H1 (cell line): ENCODE data around the gene SSBP3. TPM values are rescaled to one million over a fixed set of nuclear protein-coding genes. Genes with fewer than 3 reads are reported as not detected.

Source experiments
- CTCF ChIA-PET: fragments of 300-600 bp; sonication (Branson Sonifier 250); formaldehyde crosslinking; loops from one replicate; lab custom pipeline; 2021; ENCODE audit not compliant: partially characterized antibody; lab: Charles Lee
- POLR2A ChIA-PET: fragments of 300-600 bp; sonication (Branson Sonifier 250); formaldehyde crosslinking; loops from one replicate; lab custom pipeline; 2021; ENCODE audit warnings: inconsistent platforms; ENCODE audit not compliant: partially characterized antibody; lab: Charles Lee
- DNase-seq, 2 experiments: peaks; one replicate each; pipeline versions ENCODE4 v3.0.0 to v3.0.0-alpha.2; 2010 to 2022; ENCODE audit warnings: low spot score in 2 of 2, low read depth in 1 of 2, mixed read lengths in 1 of 2
- FAIRE-seq: peaks from 2 replicates; lab custom pipeline; 2011; peaks lifted over from hg19 to GRCh38; lab: Jason Lieb, UNC
- H2AFZ ChIP-seq: 2 replicates; pipeline ENCODE4 v1.8.1; 2012; ENCODE audit warnings: low read length, inconsistent platforms
- H2AK5ac ChIP-seq: 2 replicates; pipeline ENCODE4 v1.6.1; 2013; ENCODE audit warnings: low read depth, low read length
- H2BK120ac ChIP-seq: replicated peaks from 2 replicates; pipeline ENCODE3; 2013; ENCODE audit warnings: low read depth, low read length, inconsistent platforms
- H2BK12ac ChIP-seq: 2 replicates; pipeline ENCODE4 v1.6.1; 2013; ENCODE audit warnings: low read depth, low read length
- H2BK15ac ChIP-seq: 2 replicates; pipeline ENCODE4 v1.6.1; 2013; ENCODE audit warnings: low read length
- H2BK20ac ChIP-seq: 2 replicates; pipeline ENCODE4 v1.6.1; 2013; ENCODE audit warnings: low read length
- H2BK5ac ChIP-seq: 2 replicates; pipeline ENCODE4 v1.6.1; 2013; ENCODE audit warnings: low read depth, low read length
- H3K14ac ChIP-seq: 2 replicates; pipeline ENCODE4 v1.6.1; 2013; ENCODE audit warnings: inconsistent platforms; ENCODE audit not compliant: insufficient read length
- H3K18ac ChIP-seq: 2 replicates; pipeline ENCODE4 v1.6.1; 2013; ENCODE audit warnings: low read length; ENCODE audit errors: extremely low read depth
- H3K23ac ChIP-seq: 2 replicates; pipeline ENCODE4 v1.6.1; 2013; ENCODE audit warnings: inconsistent platforms; ENCODE audit not compliant: insufficient read length
- H3K23me2 ChIP-seq: 2 replicates; pipeline ENCODE4 v1.6.1; 2013; ENCODE audit warnings: low read depth, low read length
- H3K27ac ChIP-seq: 2 replicates; pipeline ENCODE4 v1.6.1; 2011; ENCODE audit warnings: low read depth, low read length, inconsistent platforms
- H3K27me3 ChIP-seq, 4 experiments: replicated peaks in 1 of 4; 1 replicate in 1 of 4; 2 replicates in 3 of 4; pipeline versions ENCODE4 v1.6.1 to v1.8.1; 2011 to 2013; ENCODE audit warnings: low read length in 3 of 4, mild to moderate bottlenecking in 3 of 4, inconsistent platforms in 2 of 4, mixed read lengths in 2 of 4, moderate library complexity in 1 of 4; ENCODE audit not compliant: control insufficient read depth in 3 of 4, insufficient read depth in 3 of 4; ENCODE audit errors: extremely low read depth in 1 of 4
- H3K36me3 ChIP-seq, 4 experiments: 2 replicates each; pipeline versions ENCODE4 v1.6.1 to v1.8.1; 2011 to 2013; ENCODE audit warnings: mild to moderate bottlenecking in 4 of 4, low read length in 3 of 4, moderate library complexity in 2 of 4, control low read depth in 1 of 4, inconsistent platforms in 1 of 4; ENCODE audit not compliant: insufficient read depth in 4 of 4, control insufficient read depth in 2 of 4
- H3K4ac ChIP-seq: replicated peaks from 2 replicates; pipeline ENCODE3; 2013; ENCODE audit warnings: low read length, low read depth, mixed read lengths, inconsistent platforms; ENCODE audit not compliant: insufficient read length
- H3K4me1 ChIP-seq, 4 experiments: replicated peaks in 1 of 4; 1 replicate in 1 of 4; 2 replicates in 3 of 4; pipeline versions ENCODE4 v1.6.1 to v1.8.1; 2011 to 2013; ENCODE audit warnings: low read length in 3 of 4, inconsistent platforms in 2 of 4, mixed read lengths in 1 of 4; ENCODE audit not compliant: insufficient read depth in 4 of 4, control insufficient read depth in 3 of 4
- H3K4me2 ChIP-seq, 2 experiments: 2 replicates each; pipeline versions ENCODE4 v1.6.1 to v1.8.1; 2011 to 2013; ENCODE audit warnings: low read depth in 2 of 2, low read length in 2 of 2, control low read depth in 1 of 2, inconsistent platforms in 1 of 2, mild to moderate bottlenecking in 1 of 2; ENCODE audit not compliant: insufficient read depth in 1 of 2
- H3K4me3 ChIP-seq, 4 experiments: fragments of 200-600, 300-600 bp in 1 of 4; sonication (generic), shearing (Covaris generic), sonication (Bioruptor Twin) in 1 of 4; 2 replicates each; pipeline versions ENCODE4 v1.5.1 to v1.8.1; 2011 to 2016; ENCODE audit warnings: low read length in 4 of 4, low read depth in 3 of 4, control low read depth in 2 of 4, inconsistent platforms in 2 of 4, mild to moderate bottlenecking in 2 of 4, mixed read lengths in 1 of 4, moderate library complexity in 1 of 4; ENCODE audit not compliant: insufficient read depth in 2 of 4; ENCODE audit errors: extremely low read depth in 1 of 4
- H3K56ac ChIP-seq: replicated peaks from 2 replicates; pipeline ENCODE3; 2013; ENCODE audit warnings: low read depth, mild to moderate bottlenecking, mixed read lengths, low read length, inconsistent platforms; ENCODE audit not compliant: insufficient read length
- H3K79me1 ChIP-seq: 2 replicates; pipeline ENCODE4 v1.6.1; 2013; ENCODE audit warnings: low read depth, low read length, control low read depth
- H3K79me2 ChIP-seq, 2 experiments: 2 replicates each; pipeline versions ENCODE4 v1.6.1 to v1.8.1; 2012 to 2013; ENCODE audit warnings: low read length in 2 of 2, mild to moderate bottlenecking in 2 of 2, inconsistent platforms in 1 of 2; ENCODE audit not compliant: insufficient read depth in 2 of 2, control insufficient read depth in 1 of 2
- H3K9ac ChIP-seq, 4 experiments: replicated peaks in 1 of 4; 1 replicate in 1 of 4; 2 replicates in 3 of 4; pipeline versions ENCODE4 v1.6.1 to v1.8.1; 2011 to 2013; ENCODE audit warnings: low read depth in 3 of 4, low read length in 3 of 4, control low read depth in 2 of 4, mild to moderate bottlenecking in 2 of 4, moderate library complexity in 2 of 4, inconsistent platforms in 1 of 4; ENCODE audit errors: extremely low read depth in 1 of 4
- H3K9me3 ChIP-seq, 2 experiments: 2 replicates each; pipeline versions ENCODE4 v1.6.1 to v1.8.1; 2012 to 2013; ENCODE audit warnings: mild to moderate bottlenecking in 2 of 2, moderate library complexity in 2 of 2, control low read depth in 1 of 2, inconsistent platforms in 1 of 2, low read depth in 1 of 2, low read length in 1 of 2, mixed read lengths in 1 of 2; ENCODE audit not compliant: insufficient read depth in 2 of 2
- H4K20me1 ChIP-seq, 2 experiments: replicated peaks in 1 of 2; 2 replicates each; pipeline versions ENCODE3 to v1.8.1; 2011 to 2013; ENCODE audit warnings: inconsistent platforms in 2 of 2, low read length in 2 of 2, mild to moderate bottlenecking in 1 of 2; ENCODE audit not compliant: insufficient read depth in 2 of 2, control insufficient read depth in 1 of 2
- H4K5ac ChIP-seq: 2 replicates; pipeline ENCODE4 v1.6.1; 2013; ENCODE audit warnings: low read length, low read depth, mixed read lengths, inconsistent platforms; ENCODE audit not compliant: insufficient read length
- H4K8ac ChIP-seq: 2 replicates; pipeline ENCODE4 v1.8.0; 2013; ENCODE audit warnings: mild to moderate bottlenecking, moderate library complexity, low read length, inconsistent platforms; ENCODE audit not compliant: insufficient read depth; ENCODE audit errors: extremely low read depth
- H4K91ac ChIP-seq: replicated peaks from 2 replicates; pipeline ENCODE3; 2013; ENCODE audit warnings: low read length, mixed read lengths, inconsistent platforms; ENCODE audit not compliant: insufficient read length
- EP300 ChIP-seq, 2 experiments: IDR thresholded peaks; 1 replicate in 1 of 2; 2 replicates in 1 of 2; pipeline ENCODE4 v1.6.1; 2011 to 2012; ENCODE audit warnings: low read depth in 2 of 2, low read length in 2 of 2, mild to moderate bottlenecking in 2 of 2, borderline replicate concordance in 1 of 2, inconsistent platforms in 1 of 2, moderate library complexity in 1 of 2
- WGBS, 2 experiments: shearing (Covaris generic) in 1 of 2; methylation state at CpG; one replicate each; pipeline versions ENCODE4 v1.1.6 to v1.1.7; 2013 to 2015; ENCODE audit warnings: low lambda C conversion rate in 2 of 2, mixed read lengths in 2 of 2, inconsistent platforms in 1 of 2, low coverage in 1 of 2, missing lambda C conversion rate in 1 of 2; ENCODE audit not compliant: insufficient replicate concordance in 2 of 2, insufficient coverage in 1 of 2, insufficient read length in 1 of 2; ENCODE audit errors: extremely low coverage in 1 of 2, missing lambda C conversion rate in 1 of 2; 5-methylcytosine and 5-hydroxymethylcytosine counted together
- polyA plus RNA-seq, 7 experiments: library from polyadenylated mRNA; depleted of rRNA in 3 of 7; stranded (reverse) in 5 of 7; unstranded in 2 of 7; fragments of >200 nt in 5 of 7; fragments of 200-250 nt in 2 of 7; gene quantifications; 1 replicate in 5 of 7; 2 replicates in 1 of 7; 4 replicates in 1 of 7; pipeline versions ENCODE4 v1.2.1 to v1.2.3, GENCODE V29; 2011 to 2013; ENCODE audit warnings: missing spikeins in 2 of 7, mixed read lengths in 2 of 7
- total RNA-seq: library from RNA; stranded (reverse); fragmentation: NEBNext Ultra II Directional; extraction: Animal tissue kit (Norgen Biotek cat#: 25700); gene quantifications from 2 replicates; pipeline ENCODE4 v1.2.1, GENCODE V29; 2021

Gene SSBP3
- total and polyA plus RNA-seq, 2 of the 8 experiments (the other 6 are each of a cell fraction or from before 2014, with no cell fraction given) = 99.7 to 133 TPM

DNA sequence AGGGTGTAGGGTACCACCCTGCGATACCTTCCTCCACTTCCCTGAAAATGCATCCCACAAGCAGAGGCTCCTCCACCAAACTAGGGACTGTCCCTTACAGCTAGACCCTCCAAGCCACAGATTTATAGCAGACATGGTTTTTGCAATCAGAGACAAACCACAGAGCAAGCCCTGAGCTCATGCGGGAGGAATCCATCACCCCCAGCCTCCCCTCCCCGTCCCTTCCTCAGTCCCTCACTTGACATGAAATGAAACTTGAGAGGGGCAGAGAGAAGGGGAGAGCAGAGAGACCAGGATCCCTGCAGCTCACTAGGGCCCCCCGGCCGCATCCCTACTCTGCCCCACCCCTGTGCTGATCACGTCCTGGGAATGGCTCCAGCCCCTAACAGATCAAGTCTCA is 111.3 kb downstream of the SSBP3 start:
- CTCF ChIA-PET = interaction anchor here (0.9 to 7.8 kb wide), 10 partner anchors 9 to 223 kb away, joined by 3 to 36 read pairs (median 4); no protein-coding TSS in a partner anchor
- no peak overlapping the region for H2AFZ ChIP-seq
- H2BK15ac ChIP-seq = no peak overlapping the region
- no peak for TF ChIP-seq EP300 (IDR thresholded peaks at IDR 0.05; ENCODE audit: borderline replicate concordance in 1 of 2, low read depth in 2 of 2, low read length in 2 of 2)
- TF ChIP-seq, all 59 proteins: peak for 0
- Histone ChIP-seq H3K79me2 (peaks cover 4 to 95% of the 10 kb centered on the region in 2 experiments), H3K9ac (no peak overlapping the region), H2BK120ac (no peak overlapping the region), H2BK5ac (no peak overlapping the region), H4K91ac (no peak overlapping the region), H2BK20ac (no peak overlapping the region), H3K79me1 (peaks cover 54% of the 10 kb centered on the region), H4K8ac (no peak overlapping the region), H3K4me3 (no peak overlapping the region), H4K5ac (no peak overlapping the region), H3K36me3 (no peaks in the 10 kb centered on the region), H3K9me3 (no peaks in the 10 kb centered on the region), H3K56ac (no peak overlapping the region), H4K20me1 (peaks cover 14 to 50% of the 10 kb centered on the region in 2 experiments), H3K4me1 (peaks cover 6 to 35% (median 25%) of the 10 kb centered on the region in 4 experiments), H3K27ac (no peak overlapping the region), H3K27me3 (no peaks in the 10 kb centered on the region), H3K14ac (no peak overlapping the region), H3K4me2 (no peak overlapping the region), H2AK5ac (no peak overlapping the region), H3K23ac (no peak overlapping the region), H3K4ac (no peak overlapping the region), H3K23me2 (no peaks in the 10 kb centered on the region), H2BK12ac (no peak overlapping the region), H3K18ac (no peak overlapping the region)
- POLR2A ChIA-PET = interaction anchor here (1.4 to 1.9 kb wide), 3 partner anchors 9 to 109 kb away, joined by 5 to 6 read pairs (median 5); no protein-coding TSS in a partner anchor
- WGBS, 2 experiments = 88% methylated on average over 3 of the region's 6 CpGs; no CpG with 5 or more reads in 1 of the 2 experiments
- FAIRE-seq (no peak), DNase-seq (no peak)
